ENCODE measurements around the gene EAF1.
"Not testable (repeated sequence)": the region's sequence is repeated elsewhere in the genome, so short reads cannot be mapped to it uniquely, and the experiment has no call there.

EAF1 gene

GRCh38 chr3:15390460-15390859 is 36.9 kb upstream of the EAF1 start:
- Histone ChIP-seq H3F3A (ENCODE audit: low read depth) (no peaks in the 10 kb centered on the region), H3K4me2 (ENCODE audit: low read depth, low read length, poor library complexity, severe bottlenecking) (no peak overlapping the region), H3K79me2 (ENCODE audit: insufficient read depth, low read length) (no peaks in the 10 kb centered on the region), H4K20me1 (ENCODE audit: insufficient read depth, low read length, poor library complexity, severe bottlenecking) (no peaks in the 10 kb centered on the region), H3K36me3 (ENCODE audit: insufficient read depth, low read length) (no peaks in the 10 kb centered on the region), H3K9ac (ENCODE audit: low read depth, low read length, poor library complexity, severe bottlenecking) (no peak overlapping the region), H3K4me3 (ENCODE audit: low read length, poor library complexity, severe bottlenecking) (no peak overlapping the region), H3K9me2 (replicated peaks; ENCODE audit: low read depth, low read length) (no peaks in the 10 kb centered on the region), H3K27me3 (ENCODE audit: insufficient read depth, low read length, poor library complexity, severe bottlenecking) (no peaks in the 10 kb centered on the region), H2AFZ (ENCODE audit: low read length) (no peak overlapping the region), H3K9me3 (ENCODE audit: insufficient read depth, low read depth, low read length) (no peaks in the 10 kb centered on the region), H3K4me1 (ENCODE audit: insufficient read depth, low read length, poor library complexity, severe bottlenecking) (no peaks in the 10 kb centered on the region)
- no peak for TF ChIP-seq CTCF (conservative IDR thresholded peaks at IDR 0.05; ENCODE audit: low read length)
- TF ChIP-seq EZH2phosphoT487 (IDR thresholded peaks at IDR 0.05; ENCODE audit: borderline replicate concordance): no peak

GRCh38 chr3:15391007-15391406 is 36.4 kb upstream of the EAF1 start:
- no peak overlapping the region for H2AFZ ChIP-seq (ENCODE audit: low read length)
- H3K4me2 ChIP-seq (ENCODE audit: low read depth, low read length, poor library complexity, severe bottlenecking): no peak overlapping the region

GRCh38 chr3:15393252-15393651 is 34.1 kb upstream of the EAF1 start:
- H3K4me1 ChIP-seq (ENCODE audit: insufficient read depth, low read length, poor library complexity, severe bottlenecking); H3K27me3 ChIP-seq (ENCODE audit: insufficient read depth, low read length, poor library complexity, severe bottlenecking); H3K4me3 ChIP-seq (ENCODE audit: low read length, poor library complexity, severe bottlenecking); H3K79me2 ChIP-seq (ENCODE audit: insufficient read depth, low read length); H3K4me2 ChIP-seq (ENCODE audit: low read depth, low read length, poor library complexity, severe bottlenecking); H3K9me2 ChIP-seq (replicated peaks; ENCODE audit: low read depth, low read length); H4K20me1 ChIP-seq (ENCODE audit: insufficient read depth, low read length, poor library complexity, severe bottlenecking); H3K9me3 ChIP-seq (ENCODE audit: insufficient read depth, low read depth, low read length); H3F3A ChIP-seq (ENCODE audit: low read depth); H3K36me3 ChIP-seq (ENCODE audit: insufficient read depth, low read length); H2AFZ ChIP-seq (ENCODE audit: low read length); H3K9ac ChIP-seq (ENCODE audit: low read depth, low read length, poor library complexity, severe bottlenecking): not testable (repeated sequence)

More at GRCh38 chr3:15391007-15391406, 36.4 kb upstream of the EAF1 start:
- H3K9me3 ChIP-seq (ENCODE audit: insufficient read depth, low read depth, low read length): no peaks in the 10 kb centered on the region
- no peak overlapping the region for H3K9ac ChIP-seq (ENCODE audit: low read depth, low read length, poor library complexity, severe bottlenecking)
- H3F3A ChIP-seq (ENCODE audit: low read depth): no peaks in the 10 kb centered on the region
- no peak for TF ChIP-seq EZH2phosphoT487 (IDR thresholded peaks at IDR 0.05; ENCODE audit: borderline replicate concordance)
- no peak for TF ChIP-seq CTCF (conservative IDR thresholded peaks at IDR 0.05; ENCODE audit: low read length)
- H3K4me3 ChIP-seq (ENCODE audit: low read length, poor library complexity, severe bottlenecking): no peak overlapping the region
- H4K20me1 ChIP-seq (ENCODE audit: insufficient read depth, low read length, poor library complexity, severe bottlenecking): no peaks in the 10 kb centered on the region
- H3K27me3 ChIP-seq (ENCODE audit: insufficient read depth, low read length, poor library complexity, severe bottlenecking): no peaks in the 10 kb centered on the region
- no peaks in the 10 kb centered on the region for H3K36me3 ChIP-seq (ENCODE audit: insufficient read depth, low read length)
- H3K9me2 ChIP-seq (replicated peaks; ENCODE audit: low read depth, low read length): no peaks in the 10 kb centered on the region
- no peaks in the 10 kb centered on the region for H3K79me2 ChIP-seq (ENCODE audit: insufficient read depth, low read length)
- H3K4me1 ChIP-seq (ENCODE audit: insufficient read depth, low read length, poor library complexity, severe bottlenecking): no peaks in the 10 kb centered on the region

- not testable (repeated sequence) for H3K4me3 ChIP-seq (ENCODE audit: low read length, poor library complexity, severe bottlenecking); H3K9me3 ChIP-seq (ENCODE audit: insufficient read depth, low read depth, low read length); H3K9me2 ChIP-seq (replicated peaks; ENCODE audit: low read depth, low read length); H3K79me2 ChIP-seq (ENCODE audit: insufficient read depth, low read length); H3K36me3 ChIP-seq (ENCODE audit: insufficient read depth, low read length); H4K20me1 ChIP-seq (ENCODE audit: insufficient read depth, low read length, poor library complexity, severe bottlenecking); H2AFZ ChIP-seq (ENCODE audit: low read length); H3K9ac ChIP-seq (ENCODE audit: low read depth, low read length, poor library complexity, severe bottlenecking); H3K4me1 ChIP-seq (ENCODE audit: insufficient read depth, low read length, poor library complexity, severe bottlenecking); H3K27me3 ChIP-seq (ENCODE audit: insufficient read depth, low read length, poor library complexity, severe bottlenecking); H3K4me2 ChIP-seq (ENCODE audit: low read depth, low read length, poor library complexity, severe bottlenecking); H3F3A ChIP-seq (ENCODE audit: low read depth)
These were observed 28.7 kb upstream of the EAF1 start for GRCh38 chr3:15398731-15399133.
